CD14-positive monocyte (primary cell): ENCODE data around the gene TLCD5. TPM values are rescaled to one million over a fixed set of nuclear protein-coding genes. Genes with fewer than 3 reads are reported as not detected.

ENCODE experiments used
- DNase-seq, 3 donors: peaks; one replicate each; pipeline ENCODE4 v3.0.0-alpha.2; 2011 to 2022
- H2AFZ ChIP-seq: 2 replicates; pipeline ENCODE4 v1.6.0; 2012; ENCODE audit warnings: mild to moderate bottlenecking, low read depth, low read length, inconsistent platforms; ENCODE audit not compliant: insufficient read depth, poor library complexity, severe bottlenecking
- H3K27ac ChIP-seq, 2 donors: 1 replicate in 1 of 2; 2 replicates in 1 of 2; pipeline ENCODE4 v1.5.1; 2012 to 2013; ENCODE audit warnings: low read length in 2 of 2, control low read depth in 1 of 2, inconsistent platforms in 1 of 2, low read depth in 1 of 2, mild to moderate bottlenecking in 1 of 2
- H3K27me3 ChIP-seq, 2 donors: one replicate each; pipeline versions ENCODE4 v1.6.0 to v1.6.1; 2011 to 2013; ENCODE audit warnings: low read length in 2 of 2; ENCODE audit not compliant: control insufficient read depth in 2 of 2, insufficient read depth in 2 of 2
- H3K36me3 ChIP-seq, 2 donors: replicated peaks in 1 of 2; 1 replicate in 1 of 2; 2 replicates in 1 of 2; pipeline versions ENCODE4 v1.5.1 to v1.6.1; 2012 to 2013; ENCODE audit warnings: low read length in 2 of 2, control low read depth in 1 of 2, inconsistent platforms in 1 of 2, mild to moderate bottlenecking in 1 of 2; ENCODE audit not compliant: insufficient read depth in 2 of 2, control insufficient read depth in 1 of 2
- H3K4me1 ChIP-seq, 2 donors: 1 replicate in 1 of 2; 2 replicates in 1 of 2; pipeline versions ENCODE4 v1.5.1 to v1.6.1; 2012 to 2013; ENCODE audit warnings: low read length in 2 of 2, control low read depth in 1 of 2, inconsistent platforms in 1 of 2, mild to moderate bottlenecking in 1 of 2, moderate library complexity in 1 of 2; ENCODE audit not compliant: insufficient read depth in 2 of 2, control insufficient read depth in 1 of 2
- H3K4me2 ChIP-seq: replicated peaks from 2 replicates; pipeline ENCODE3; 2012; ENCODE audit warnings: low read length, moderate library complexity, mild to moderate bottlenecking; ENCODE audit not compliant: poor library complexity, severe bottlenecking; ENCODE audit errors: extremely low read depth
- H3K4me3 ChIP-seq, 3 experiments: fragments of 200-600 bp in 1 of 3; sonication (generic) in 1 of 3; replicated peaks in 1 of 3; 1 replicate in 2 of 3; 2 replicates in 1 of 3; pipeline ENCODE4 v1.5.1; 2011 to 2013; ENCODE audit warnings: low read length in 3 of 3, mild to moderate bottlenecking in 3 of 3, control low read depth in 2 of 3, low read depth in 2 of 3, inconsistent platforms in 1 of 3, moderate library complexity in 1 of 3
- H3K79me2 ChIP-seq: 2 replicates; pipeline ENCODE4 v1.6.0; 2012; ENCODE audit warnings: mild to moderate bottlenecking, control low read depth, inconsistent platforms, low read length, moderate library complexity; ENCODE audit not compliant: insufficient read depth
- H3K9ac ChIP-seq: 2 replicates; pipeline ENCODE4 v1.6.0; 2017; ENCODE audit warnings: low read length, mild to moderate bottlenecking; ENCODE audit not compliant: insufficient read depth, poor library complexity, severe bottlenecking
- H3K9me3 ChIP-seq, 2 donors: replicated peaks in 1 of 2; 1 replicate in 1 of 2; 2 replicates in 1 of 2; pipeline versions ENCODE4 v1.5.1 to v1.6.1; 2012 to 2013; ENCODE audit warnings: low read length in 2 of 2, control low read depth in 1 of 2; ENCODE audit not compliant: control insufficient read depth in 1 of 2, insufficient read depth in 1 of 2
- H4K20me1 ChIP-seq: 2 replicates; pipeline ENCODE4 v1.6.0; 2012; ENCODE audit warnings: mild to moderate bottlenecking, low read length, control low read depth, moderate library complexity; ENCODE audit not compliant: insufficient read depth
- H3K27ac Mint-ChIP-seq, 7 donors: one replicate each; pipeline ENCODE4 v1.8.0; 2020; ENCODE audit warnings: mild to moderate bottlenecking in 7 of 7, mixed read lengths in 7 of 7, moderate library complexity in 6 of 7, inconsistent platforms in 2 of 7
- H3K27me3 Mint-ChIP-seq, 3 donors: one replicate each; pipeline ENCODE4 v1.8.0; 2021 to 2022; ENCODE audit warnings: low read depth in 3 of 3, mild to moderate bottlenecking in 3 of 3, mixed read lengths in 3 of 3, moderate library complexity in 3 of 3, inconsistent platforms in 1 of 3
- H3K36me3 Mint-ChIP-seq, 2 donors: one replicate each; pipeline ENCODE4 v1.8.0; 2020; ENCODE audit warnings: mixed read lengths in 2 of 2, inconsistent platforms in 1 of 2, mild to moderate bottlenecking in 1 of 2
- H3K4me1 Mint-ChIP-seq: one replicate; pipeline ENCODE4 v1.8.0; 2020; ENCODE audit warnings: mild to moderate bottlenecking, mixed read lengths
- H3K4me3 Mint-ChIP-seq, 2 donors: one replicate each; pipeline ENCODE4 v1.8.0; 2020; ENCODE audit warnings: mild to moderate bottlenecking in 2 of 2, mixed read lengths in 2 of 2, moderate library complexity in 1 of 2
- H3K9me3 Mint-ChIP-seq, 7 donors: one replicate each; pipeline ENCODE4 v1.8.0; 2020 to 2022; ENCODE audit warnings: mixed read lengths in 7 of 7, mild to moderate bottlenecking in 6 of 7, moderate library complexity in 6 of 7, inconsistent platforms in 2 of 7
- CTCF ChIP-seq: fragments of 200-600 bp; IDR thresholded peaks from one replicate; pipeline ENCODE4 v1.8.0; 2022; ENCODE audit warnings: antibody characterized with exemption, mild to moderate bottlenecking
- WGBS: methylation state at CpG from one replicate; pipeline ENCODE4 v1.1.5; 2013; ENCODE audit warnings: missing lambda C conversion rate; ENCODE audit not compliant: insufficient coverage; 5-methylcytosine and 5-hydroxymethylcytosine counted together
- intact Hi-C, 2 donors: fragments of 100-400 bp; cut with micrococcal nuclease; formaldehyde crosslinking; loops; one replicate each; pipeline versions ENCODE4 v1.15.0 to v1.15.1; 2023
- polyA plus RNA-seq, 3 donors: library from polyadenylated mRNA; depleted of rRNA in 1 of 3; unstranded in 2 of 3; stranded (reverse) in 1 of 3; fragments of 300-500 nt in 2 of 3; fragments of >200 nt in 1 of 3; fragmentation: Illumina TruSeq in 2 of 3; gene quantifications; 1 replicate in 2 of 3; 2 replicates in 1 of 3; pipeline ENCODE4 v1.2.3, GENCODE V29; 2012 to 2021
- small RNA-seq: library from RNA; depleted of rRNA; stranded (forward); fragments of <200 nt; gene quantifications from one replicate; pipeline ENCODE3, GENCODE V24; 2012; ENCODE audit warnings: low read depth; ENCODE audit not compliant: insufficient read length

The TLCD5 gene
- polyA plus RNA-seq, 3 donors, result not detected

- H3K27ac ChIP-seq, result no peak overlapping the region
- 100% methylated on average over 1 of the region's 3 CpGs for WGBS
- Mint-ChIP-seq H3K9me3 (peaks cover 2 to 15% (median 8%) of the 10 kb centered on the region in 7 donors), H3K4me1 (peaks cover 2% of the 10 kb centered on the region), H3K36me3 (no peaks in the 10 kb centered on the region), H3K27ac (no peak overlapping the region), H3K27me3 (peaks cover 5 to 52% (median 36%) of the 10 kb centered on the region in 3 donors), H3K4me3 (no peak overlapping the region)
- no peaks in the 10 kb centered on the region for H3K9me3 ChIP-seq
- H3K4me2 ChIP-seq, result no peak overlapping the region
- H3K4me1 ChIP-seq, result no peaks in the 10 kb centered on the region
- H3K4me3 ChIP-seq, result no peak overlapping the region
- H3K9ac ChIP-seq, result no peak overlapping the region
- peaks cover 32 to 52% of the 10 kb centered on the region in 2 donors for H3K27me3 ChIP-seq
- H4K20me1 ChIP-seq, result no peaks in the 10 kb centered on the region
- no peaks in the 10 kb centered on the region for H3K79me2 ChIP-seq
- intact Hi-C loops, result no loop called here
- no peak for DNase-seq
- H2AFZ ChIP-seq, result no peak overlapping the region
- TF ChIP-seq CTCF, result no peak
- H3K36me3 ChIP-seq, result no peaks in the 10 kb centered on the region
Measured at GRCh38 chr11:120378474-120378873, 53.4 kb downstream of the TLCD5 start.

DNA sequence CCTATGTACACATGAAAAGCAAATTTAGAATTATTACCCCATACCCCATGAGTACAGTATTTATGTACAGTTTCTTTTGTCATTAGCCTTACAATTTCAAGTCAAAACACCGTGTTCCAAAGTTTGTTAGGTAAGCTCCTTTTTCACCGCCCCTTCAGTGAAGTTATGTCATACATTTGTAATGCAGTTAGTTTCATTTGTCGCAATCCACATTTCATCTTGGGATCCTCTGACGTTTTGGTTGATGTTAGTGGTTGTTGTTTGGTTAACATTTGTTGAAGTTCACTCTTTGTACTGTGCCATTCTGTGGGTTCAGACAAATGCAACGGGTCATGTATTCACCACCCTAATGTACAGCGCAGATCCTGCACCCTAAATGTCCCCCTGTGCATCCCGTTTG, 56.3 kb downstream of the TLCD5 start:
- Histone ChIP-seq H4K20me1 (no peaks in the 10 kb centered on the region), H3K4me1 (no peaks in the 10 kb centered on the region), H3K27me3 (peaks cover 43 to 51% of the 10 kb centered on the region in 2 donors), H3K79me2 (no peaks in the 10 kb centered on the region), H3K9ac (no peak overlapping the region), H3K9me3 (no peaks in the 10 kb centered on the region), H3K27ac (no peak overlapping the region), H3K4me3 (no peak overlapping the region), H3K4me2 (no peak overlapping the region), H3K36me3 (no peaks in the 10 kb centered on the region), H2AFZ (no peak overlapping the region)
- intact Hi-C loops, result no loop called here
- Mint-ChIP-seq H3K27ac (no peak overlapping the region), H3K4me3 (peak overlapping the region in 1 of 2 donors; percentile 18), H3K36me3 (no peaks in the 10 kb centered on the region), H3K27me3 (peaks cover 12 to 54% (median 43%) of the 10 kb centered on the region in 3 donors), H3K9me3 (peaks cover 2 to 16% (median 8%) of the 10 kb centered on the region in 7 donors), H3K4me1 (peaks cover 2% of the 10 kb centered on the region)
- DNase-seq, result no peak
- no peak for TF ChIP-seq CTCF
- WGBS, result 80% methylated on average over 1 of the region's 7 CpGs

Small RNAs within 50 kb of the gene (small RNA-seq; reads per million reads assigned to genes)
- 1,239 reads per million, percentile 99 among the genes with 10 or more reads in this experiment for gene RF00100

Other genes with a start within 250 kb of the TLCD5 start
- gene TRIM29, start 187.2 kb upstream of the TLCD5 start, polyA plus RNA-seq, result not detected
- 10 to 100 TPM; 31.5 to 57.2 (median 49.2) TPM for gene OAF, start 114.3 kb upstream of the TLCD5 start, polyA plus RNA-seq
- gene POU2F3, start 85.2 kb upstream of the TLCD5 start, polyA plus RNA-seq, result under 1 TPM in 2 of 3 donors, not detected in 1; 0.37 to 0.54 TPM
- gene ARHGEF12, start 11.1 kb downstream of the TLCD5 start, polyA plus RNA-seq, result under 1 TPM; 0.25 to 0.87 (median 0.27) TPM
- gene GRIK4, start 186.4 kb downstream of the TLCD5 start, polyA plus RNA-seq, result not detected